ENCODE results near the gene SLC12A9.
A peak's percentile ranks its signal among the peaks of the same experiment; 100 is the strongest.
"Not testable (repeated sequence)": the region's sequence is repeated elsewhere in the genome, so short reads cannot be mapped to it uniquely, and the experiment has no call there.

Gene SLC12A9

GRCh38 chr7:100811480-100811879 is 41.0 kb upstream of the SLC12A9 start:
- DNase-seq (ENCODE audit: insufficient read length, low spot score) (peak; percentile 2), FAIRE-seq (no peak)
- no peak for TF ChIP-seq CTCF (IDR thresholded peaks at IDR 0.05; ENCODE audit: insufficient read depth, missing control alignments)

- TF ChIP-seq CTCF (IDR thresholded peaks at IDR 0.05; ENCODE audit: insufficient read depth, missing control alignments), result no peak
- FAIRE-seq, result no peak
- no peak for DNase-seq (ENCODE audit: insufficient read length, low spot score)
Measured at GRCh38 chr7:100812729-100813128, 39.8 kb upstream of the SLC12A9 start.

GRCh38 chr7:100816515-100816914 is 36.0 kb upstream of the SLC12A9 start:
- DNase-seq (ENCODE audit: insufficient read length, low spot score), result peak; percentile 2
- not testable (repeated sequence) for FAIRE-seq

- no peak for TF ChIP-seq CTCF (IDR thresholded peaks at IDR 0.05; ENCODE audit: insufficient read depth, missing control alignments)
- FAIRE-seq (no peak), DNase-seq (ENCODE audit: insufficient read length, low spot score) (peak; percentile 2)
Measured at GRCh38 chr7:100817097-100817496, 35.4 kb upstream of the SLC12A9 start.

- TF ChIP-seq CTCF (IDR thresholded peaks at IDR 0.05; ENCODE audit: insufficient read depth, missing control alignments), result no peak
- DNase-seq (ENCODE audit: insufficient read length, low spot score) (no peak), FAIRE-seq (no peak)
Measured at GRCh38 chr7:100818366-100818765, 34.1 kb upstream of the SLC12A9 start.

- DNase-seq (ENCODE audit: insufficient read length, low spot score) (no peak), FAIRE-seq (no peak)
- TF ChIP-seq CTCF (IDR thresholded peaks at IDR 0.05; ENCODE audit: insufficient read depth, missing control alignments), result no peak
Measured at GRCh38 chr7:100818825-100819224, 33.7 kb upstream of the SLC12A9 start.

- no peak for TF ChIP-seq CTCF (IDR thresholded peaks at IDR 0.05; ENCODE audit: insufficient read depth, missing control alignments)
- DNase-seq (ENCODE audit: insufficient read length, low spot score) (no peak), FAIRE-seq (no peak)
Measured at GRCh38 chr7:100819586-100819985, 32.9 kb upstream of the SLC12A9 start.
